ENCODE results near the gene PAN3. TPM values are rescaled to one million over a fixed set of nuclear protein-coding genes. Genes with fewer than 3 reads are reported as not detected.

The PAN3 gene
- total and polyA plus RNA-seq, 2 of the 8 experiments (the other 6 are each of a cell fraction or from before 2014, with no cell fraction given): 12.7 to 39.3 TPM

GRCh38 chr13:28336193-28336657 is 197.9 kb downstream of the PAN3 start:
- FAIRE-seq (no peak), DNase-seq (ENCODE audit: low read depth in 1 of 2, low spot score in 2 of 2) (no peak)
- Histone ChIP-seq H3K36me3 (ENCODE audit: control insufficient read depth in 2 of 4, insufficient read depth in 4 of 4, low read length in 3 of 4) (peaks cover 2 to 46% (median 21%) of the 10 kb centered on the region in 4 experiments; a peak in 7 of 8 replicates), H3K79me1 (ENCODE audit: low read depth, low read length) (0 out of 2 replicates have a peak, but pooled peaks cover 2% of the 10 kb centered on the region), H3K79me2 (ENCODE audit: control insufficient read depth in 1 of 2, insufficient read depth in 2 of 2, low read length in 2 of 2) (no peaks in the 10 kb centered on the region), H2AFZ (ENCODE audit: low read length) (no peak overlapping the region), H3K14ac (ENCODE audit: insufficient read length) (no peak overlapping the region), H3K56ac (replicated peaks; ENCODE audit: insufficient read length, low read depth, low read length) (no peak overlapping the region), H4K91ac (replicated peaks; ENCODE audit: insufficient read length, low read length) (no peak overlapping the region), H3K27me3 (replicated peaks in 1 of 4; ENCODE audit: control insufficient read depth in 3 of 4, extremely low read depth in 1 of 4, insufficient read depth in 3 of 4, low read length in 3 of 4) (no peaks in the 10 kb centered on the region), H3K23ac (ENCODE audit: insufficient read length) (no peak overlapping the region), H3K4ac (replicated peaks; ENCODE audit: insufficient read length, low read depth, low read length) (no peak overlapping the region), H3K9ac (replicated peaks in 1 of 4; ENCODE audit: extremely low read depth in 1 of 4, low read depth in 3 of 4, low read length in 3 of 4) (no peak overlapping the region), H2BK15ac (ENCODE audit: low read length) (no peak overlapping the region), H3K4me1 (replicated peaks in 1 of 4; ENCODE audit: control insufficient read depth in 3 of 4, insufficient read depth in 4 of 4, low read length in 3 of 4) (no peaks in the 10 kb centered on the region), H4K8ac (ENCODE audit: extremely low read depth, insufficient read depth, low read length) (no peak overlapping the region), H4K20me1 (replicated peaks in 1 of 2; ENCODE audit: control insufficient read depth in 1 of 2, insufficient read depth in 2 of 2, low read length in 2 of 2) (no peaks in the 10 kb centered on the region), H4K5ac (ENCODE audit: insufficient read length, low read depth, low read length) (no peak overlapping the region), H3K4me3 (ENCODE audit: extremely low read depth in 1 of 4, insufficient read depth in 2 of 4, low read depth in 3 of 4, low read length in 4 of 4) (no peak overlapping the region), H3K23me2 (ENCODE audit: low read depth, low read length) (no peaks in the 10 kb centered on the region), H3K18ac (ENCODE audit: extremely low read depth, low read length) (no peak overlapping the region), H2BK5ac (ENCODE audit: low read depth, low read length) (no peak overlapping the region), H3K9me3 (ENCODE audit: insufficient read depth in 2 of 2, low read depth in 1 of 2, low read length in 1 of 2) (no peaks in the 10 kb centered on the region), H3K4me2 (ENCODE audit: insufficient read depth in 1 of 2, low read depth in 2 of 2, low read length in 2 of 2) (no peak overlapping the region), H2BK120ac (replicated peaks; ENCODE audit: low read depth, low read length) (no peak overlapping the region), H3K27ac (ENCODE audit: low read depth, low read length) (no peak overlapping the region), H2BK12ac (ENCODE audit: low read depth, low read length) (no peak overlapping the region), H2AK5ac (ENCODE audit: low read depth, low read length) (no peak overlapping the region), H2BK20ac (ENCODE audit: low read length) (no peak overlapping the region)
- WGBS, 2 experiments (ENCODE audit: extremely low coverage in 1 of 2, insufficient coverage in 1 of 2, insufficient read length in 1 of 2, insufficient replicate concordance in 2 of 2, low coverage in 1 of 2, low lambda C conversion rate in 2 of 2, missing lambda C conversion rate in 1 of 2): 84% methylated on average over 3 of the region's 3 CpGs; no CpG with 5 or more reads in 1 of the 2 experiments
- TF ChIP-seq TAF1 (IDR thresholded peaks at IDR 0.05; ENCODE audit: low read depth, low read length) (no peak), CREB1 (IDR thresholded peaks at IDR 0.05) (no peak), HDAC2 (IDR thresholded peaks at IDR 0.05; ENCODE audit: borderline replicate concordance in 1 of 2, low read depth in 2 of 2, low read length in 2 of 2) (no peak), JUN (IDR thresholded peaks at IDR 0.05; ENCODE audit: low read depth, low read length) (no peak), JUND (IDR thresholded peaks at IDR 0.05; ENCODE audit: low read length) (no peak), SP1 (IDR thresholded peaks at IDR 0.05; ENCODE audit: low read depth, low read length) (no peak), EP300 (IDR thresholded peaks at IDR 0.05; ENCODE audit: borderline replicate concordance in 1 of 2, low read depth in 2 of 2, low read length in 2 of 2) (no peak), CBX5 (IDR thresholded peaks at IDR 0.05; ENCODE audit: low read depth, low read length) (no peak)
- TF ChIP-seq, protein P1, sequence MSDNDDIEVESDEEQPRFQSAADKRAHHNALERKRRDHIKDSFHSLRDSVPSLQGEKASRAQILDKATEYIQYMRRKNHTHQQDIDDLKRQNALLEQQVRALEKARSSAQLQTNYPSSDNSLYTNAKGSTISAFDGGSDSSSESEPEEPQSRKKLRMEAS (IDR thresholded peaks at IDR 0.05): no peak
- TF ChIP-seq, protein P2, sequence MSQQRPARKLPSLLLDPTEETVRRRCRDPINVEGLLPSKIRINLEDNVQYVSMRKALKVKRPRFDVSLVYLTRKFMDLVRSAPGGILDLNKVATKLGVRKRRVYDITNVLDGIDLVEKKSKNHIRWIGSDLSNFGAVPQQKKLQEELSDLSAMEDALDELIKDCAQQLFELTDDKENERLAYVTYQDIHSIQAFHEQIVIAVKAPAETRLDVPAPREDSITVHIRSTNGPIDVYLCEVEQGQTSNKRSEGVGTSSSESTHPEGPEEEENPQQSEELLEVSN (IDR thresholded peaks at IDR 0.05): no peak
- ChIA-PET POLR2A (ENCODE audit: partially characterized antibody) (no interaction called here), CTCF (ENCODE audit: partially characterized antibody) (interaction anchor here (1.4 to 2.3 kb wide), 2 partner anchors 12 to 22 kb away, joined by 3 to 10 read pairs; no protein-coding TSS in a partner anchor)
